ENCODE results near the gene CKS1B.
"Not testable (repeated sequence)": the region's sequence is repeated elsewhere in the genome, so short reads cannot be mapped to it uniquely, and the experiment has no call there.

Gene CKS1B

DNA sequence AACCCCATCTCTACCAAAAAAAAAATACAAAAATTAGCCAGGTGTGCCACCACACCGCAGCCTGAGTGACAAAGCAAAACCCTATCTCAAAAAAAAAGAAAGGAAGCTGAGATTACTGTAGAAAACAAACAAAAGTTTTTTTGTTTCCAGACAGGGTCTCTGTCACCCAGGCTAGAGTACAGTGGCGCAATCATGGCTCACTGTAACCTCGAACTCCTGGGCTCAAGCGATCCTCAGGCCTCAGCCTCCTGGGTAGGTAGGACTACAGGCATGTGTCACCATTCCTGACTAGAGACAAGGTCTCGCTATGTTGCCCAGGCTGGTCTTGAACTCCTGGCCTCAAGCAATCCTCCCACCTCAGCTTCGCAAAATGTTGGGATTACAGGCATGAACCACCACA is 10.1 kb upstream of the CKS1B start:
- no peak for DNase-seq (ENCODE audit: low read depth)

DNA sequence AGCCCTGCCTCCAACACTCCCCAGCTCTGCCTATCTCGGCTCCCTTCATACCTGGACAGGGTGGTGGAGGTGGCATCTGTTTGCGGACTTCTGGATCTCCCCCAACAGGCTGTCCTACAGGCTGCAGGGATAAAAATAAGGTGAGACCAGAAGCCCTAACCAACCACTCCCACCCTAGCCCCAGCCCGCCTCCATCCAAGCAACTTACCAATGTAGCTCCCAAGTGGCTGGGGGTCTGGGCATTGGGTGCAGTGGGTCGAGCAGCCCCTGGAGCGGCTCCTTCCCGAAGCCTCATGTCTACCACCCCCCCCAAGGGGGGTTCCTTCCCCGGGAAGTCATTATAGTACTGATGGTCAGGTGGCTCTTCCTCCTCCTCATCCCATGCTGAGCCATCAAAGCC is 8.4 kb upstream of the CKS1B start:
- no peak for DNase-seq (ENCODE audit: low read depth)

DNA sequence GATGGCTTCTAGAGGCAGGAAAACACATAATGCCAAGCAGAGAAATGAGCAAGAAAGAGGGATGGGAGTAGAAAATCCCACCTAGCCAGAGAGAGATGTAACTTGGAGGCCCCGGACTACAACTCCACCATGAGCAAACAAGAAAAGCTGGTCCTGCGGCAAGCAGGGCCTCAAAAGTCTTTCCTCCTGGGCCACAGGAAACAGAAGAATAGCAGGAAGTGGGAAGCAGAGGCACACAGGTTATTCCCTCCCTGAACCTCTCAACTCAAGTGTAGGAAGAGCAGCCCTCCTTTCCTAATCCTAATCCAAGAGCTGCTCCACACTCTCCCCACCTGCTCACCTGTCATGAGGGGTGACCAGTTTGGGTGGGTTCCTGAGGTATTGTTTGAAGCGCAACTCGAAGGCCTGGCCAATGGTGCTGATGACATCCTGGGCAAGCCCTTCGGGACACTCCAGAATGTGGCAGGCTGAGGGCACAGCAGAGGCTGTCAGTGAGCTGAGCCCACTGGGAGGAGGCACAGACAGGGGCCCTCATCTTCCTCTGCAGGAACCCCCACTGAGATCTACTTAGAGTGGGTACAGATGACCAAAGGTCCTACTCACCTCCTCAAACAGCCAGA is 7.0 kb upstream of the CKS1B start:
- DNase-seq (ENCODE audit: low read depth): no peak

DNA sequence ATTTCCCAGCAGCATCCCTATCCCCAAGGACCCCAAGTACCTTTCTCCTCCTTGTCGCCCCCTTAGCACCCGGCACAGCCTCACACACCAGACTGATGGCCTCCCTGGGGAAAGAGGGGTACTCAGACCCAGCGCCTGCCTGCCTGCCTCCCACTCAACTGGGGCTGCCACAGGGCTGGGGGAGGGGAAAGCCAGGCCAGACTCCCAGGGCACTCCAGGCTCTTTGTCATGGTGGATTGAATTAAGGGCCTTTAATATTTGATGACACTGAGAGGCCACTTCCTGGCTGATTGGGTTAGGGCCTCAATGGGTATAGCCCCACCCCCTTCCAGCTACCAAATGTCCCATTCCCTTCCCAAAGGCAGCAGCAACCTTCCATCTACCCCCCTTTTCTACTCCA is 5.8 kb upstream of the CKS1B start:
- no peak for DNase-seq (ENCODE audit: low read depth)

DNA sequence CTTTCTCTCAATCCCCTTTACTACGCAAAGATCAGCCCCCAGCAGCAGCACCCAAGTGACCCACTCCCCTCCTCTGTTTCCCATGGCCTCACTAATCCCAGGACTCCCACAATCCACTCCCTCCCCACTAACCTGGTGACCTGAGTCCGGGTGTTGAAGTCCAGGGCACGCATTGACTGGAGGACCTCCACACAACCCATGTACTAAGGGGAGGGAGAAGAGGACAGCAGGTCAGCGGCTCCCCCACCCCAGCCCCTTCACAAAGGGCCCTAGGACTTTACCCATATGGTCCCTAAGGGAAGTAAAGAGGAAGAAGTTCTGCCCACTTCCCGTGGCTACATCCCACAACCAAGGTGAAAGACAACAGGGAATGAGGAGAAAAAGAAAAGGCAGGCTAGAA is 5.2 kb upstream of the CKS1B start:
- DNase-seq (ENCODE audit: low read depth): no peak

DNA sequence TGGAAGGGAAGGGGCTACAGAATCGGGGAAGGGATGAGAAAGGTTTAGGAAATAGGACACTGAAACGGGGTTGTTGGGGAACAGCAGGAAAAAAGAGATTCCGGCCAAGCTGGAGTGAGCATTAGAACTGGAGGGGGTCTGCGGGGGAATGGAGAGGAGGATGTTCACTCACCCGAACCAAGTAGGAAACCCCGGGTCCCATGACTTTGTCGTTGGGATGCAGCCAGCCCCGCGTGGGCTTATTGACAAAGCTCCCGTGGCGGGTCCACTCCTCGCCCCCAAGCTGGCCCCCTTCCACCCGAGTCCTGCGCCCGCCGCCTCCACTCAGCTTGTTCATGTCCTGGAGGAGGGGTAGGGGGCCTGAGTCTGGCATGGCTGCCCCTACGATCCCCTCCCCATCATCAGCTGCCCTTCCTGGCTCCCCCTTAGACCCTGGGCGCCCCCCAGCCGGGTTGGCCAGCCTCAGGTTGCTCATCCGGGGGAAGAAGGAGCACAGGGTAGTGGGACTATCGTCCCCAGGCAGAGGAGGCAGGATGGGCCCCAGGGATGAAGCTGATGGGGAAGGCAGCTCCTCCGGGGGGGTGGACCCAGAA is 4.5 kb upstream of the CKS1B start:
- DNase-seq (ENCODE audit: low read depth): no peak

DNA sequence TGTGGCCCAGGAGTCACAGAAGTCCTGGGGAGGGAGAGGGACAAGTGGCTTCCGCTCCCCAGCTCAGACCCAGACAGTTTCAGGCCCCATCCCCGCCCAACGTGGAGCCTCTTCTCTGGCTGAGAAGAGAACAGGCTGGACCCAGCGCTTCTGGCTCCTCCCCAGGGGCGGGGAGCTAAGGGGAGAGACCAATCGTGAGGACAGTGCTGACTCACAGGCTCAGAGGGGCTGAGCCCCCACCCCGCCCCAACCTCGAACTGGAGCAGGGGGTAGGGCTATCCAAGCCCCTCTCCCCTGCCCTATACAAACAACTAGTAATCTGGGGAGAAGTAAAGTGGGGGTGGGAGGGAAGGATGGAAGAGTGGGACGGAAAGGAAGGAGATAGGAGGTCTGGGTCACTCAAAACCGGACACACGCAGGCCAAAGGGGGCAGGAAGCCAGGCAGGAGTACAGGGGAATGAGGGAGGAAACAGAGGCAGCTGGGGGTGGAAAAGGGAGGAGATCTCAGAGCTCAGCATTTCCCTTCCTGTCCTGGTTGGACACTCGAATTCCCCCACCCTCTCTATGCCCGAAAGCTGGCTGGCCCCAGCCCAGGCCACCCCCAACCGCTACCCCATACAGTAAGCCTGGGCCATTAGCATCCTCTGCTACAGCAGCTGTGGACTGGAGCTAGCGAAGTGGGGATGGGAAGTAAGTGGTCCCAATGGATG is 3.7 kb upstream of the CKS1B start, which contains the start of gene SHC1:
Gene SHC1, minus strand, starts transcription at position 117 of the 710 bp plus-strand sequence. CDS start 221 bp downstream, outside the sequence.
- no peak for DNase-seq (ENCODE audit: low read depth)

DNA sequence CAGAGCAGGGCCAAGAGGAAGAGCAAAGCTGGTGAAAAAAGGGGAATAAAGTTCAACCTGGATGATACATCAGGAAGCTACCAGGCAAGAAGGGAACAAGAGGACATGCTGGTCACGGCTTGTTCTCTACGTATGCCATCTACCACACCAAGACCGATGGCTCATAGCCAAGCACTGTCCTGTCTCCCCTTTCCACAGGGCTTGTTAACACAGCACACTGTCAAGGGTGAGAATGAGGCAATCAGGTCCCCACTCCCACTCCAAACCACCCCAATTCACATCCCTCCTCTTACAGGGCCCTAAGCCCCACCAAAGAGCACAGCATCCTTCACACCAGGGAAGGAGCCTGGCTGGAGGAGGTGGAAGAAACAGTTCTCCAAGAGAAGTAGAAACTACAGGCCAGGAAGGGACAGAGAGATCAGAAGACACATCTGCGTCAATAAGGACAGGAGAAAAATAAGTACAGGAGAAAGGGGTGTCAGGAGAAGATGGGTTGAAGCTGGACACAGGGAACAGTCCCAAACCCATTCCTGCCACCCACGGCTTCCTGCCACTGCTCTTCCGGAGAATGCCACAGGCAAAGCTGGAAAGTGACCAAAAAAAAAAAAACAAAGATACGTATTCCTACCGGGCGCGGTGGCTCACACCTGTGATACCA is 3.0 kb upstream of the CKS1B start:
- no peak for DNase-seq (ENCODE audit: low read depth)

DNA sequence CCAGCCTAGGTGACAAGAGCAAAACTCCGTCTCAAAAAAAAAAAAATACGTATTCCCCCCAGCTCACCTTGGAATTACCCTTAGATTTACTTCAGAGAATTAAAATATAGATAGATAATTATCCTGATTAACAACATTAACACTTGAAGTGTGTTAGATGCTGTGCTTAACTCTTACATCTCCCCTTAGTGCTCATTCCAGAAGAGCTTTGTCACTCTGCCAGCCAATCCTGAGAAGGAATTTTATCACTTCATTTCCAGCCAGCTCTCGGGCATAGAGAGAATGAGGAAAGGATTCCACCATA is 2.3 kb upstream of the CKS1B start:
- no peak for DNase-seq (ENCODE audit: low read depth)

DNA sequence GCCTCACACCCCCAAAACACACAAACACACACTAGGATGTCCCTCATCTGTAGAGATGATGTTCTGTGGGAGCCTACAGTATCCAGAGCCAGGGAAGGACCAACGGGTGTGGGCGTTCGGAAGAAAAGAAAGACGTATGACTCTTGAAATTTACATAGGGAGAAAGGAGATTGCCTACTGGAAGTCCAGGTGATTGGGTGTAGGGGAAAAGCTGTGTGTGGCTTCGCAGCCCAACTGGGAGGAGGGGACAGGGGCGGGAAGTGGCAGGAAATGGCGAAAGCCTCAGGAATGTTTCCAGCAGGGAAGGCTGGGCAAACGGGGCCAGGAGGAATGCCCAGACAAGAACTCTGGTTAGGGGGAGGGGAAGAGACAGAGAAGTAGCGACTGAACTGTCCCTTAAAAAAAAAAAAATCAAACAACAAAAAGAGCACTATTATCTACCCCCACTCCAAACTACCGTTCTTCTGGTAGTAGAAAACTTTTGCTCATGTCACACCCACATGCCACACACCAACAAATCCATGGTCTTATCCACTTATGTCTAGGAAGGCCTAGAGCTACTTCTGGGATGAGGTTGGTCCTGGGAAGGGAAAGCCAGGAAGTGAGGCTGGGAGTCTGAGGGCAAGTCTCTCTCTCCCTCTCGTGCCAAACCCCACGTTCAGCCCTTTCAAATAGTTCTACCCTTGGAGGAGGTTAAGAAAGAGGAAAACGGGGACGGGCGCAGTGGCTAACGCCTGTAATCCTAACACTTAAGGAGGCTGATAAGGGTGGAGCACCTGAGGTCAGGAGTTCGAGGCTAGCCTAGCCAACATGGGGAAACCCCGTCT is 1.8 kb upstream of the CKS1B start:
- no peak for DNase-seq (ENCODE audit: low read depth)

DNA sequence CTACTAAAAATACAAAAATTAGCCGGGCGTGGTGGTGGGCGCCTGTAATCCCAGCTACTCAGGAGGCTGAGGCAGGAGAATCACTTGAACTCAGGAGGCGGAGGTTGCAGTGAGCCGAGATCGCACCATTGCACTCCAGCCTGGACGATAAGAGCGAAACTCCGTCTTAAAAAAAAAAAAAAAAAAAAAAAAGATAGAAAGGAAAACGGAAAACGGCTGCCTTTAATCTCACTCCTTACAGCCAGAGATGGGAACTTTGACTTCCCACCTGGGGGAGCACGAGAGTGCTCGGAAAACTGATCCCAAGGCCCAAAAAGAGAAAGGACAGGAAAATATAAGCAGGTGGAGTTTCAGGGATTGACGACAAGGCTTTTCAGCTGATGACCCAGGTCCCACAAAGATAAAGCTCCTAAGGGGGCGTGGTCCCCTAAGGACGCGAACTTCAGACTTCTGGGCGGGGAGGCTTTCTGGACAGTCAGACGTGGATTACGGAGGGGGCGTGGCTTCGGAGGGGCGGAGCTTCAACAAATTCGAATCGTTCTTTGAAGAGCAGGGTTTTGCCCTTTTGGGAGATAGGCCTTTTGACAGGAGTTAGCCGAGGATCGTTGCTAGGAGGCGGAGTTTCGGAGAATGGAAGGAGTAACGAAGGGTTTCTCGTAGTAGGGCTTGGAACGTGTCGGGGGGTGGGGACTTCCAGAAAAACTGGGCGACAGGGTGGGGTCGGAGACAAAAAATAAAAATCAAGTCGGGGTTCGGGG is 958 bp upstream of the CKS1B start:
- peak; percentile 85 for DNase-seq (ENCODE audit: low read depth)

DNA sequence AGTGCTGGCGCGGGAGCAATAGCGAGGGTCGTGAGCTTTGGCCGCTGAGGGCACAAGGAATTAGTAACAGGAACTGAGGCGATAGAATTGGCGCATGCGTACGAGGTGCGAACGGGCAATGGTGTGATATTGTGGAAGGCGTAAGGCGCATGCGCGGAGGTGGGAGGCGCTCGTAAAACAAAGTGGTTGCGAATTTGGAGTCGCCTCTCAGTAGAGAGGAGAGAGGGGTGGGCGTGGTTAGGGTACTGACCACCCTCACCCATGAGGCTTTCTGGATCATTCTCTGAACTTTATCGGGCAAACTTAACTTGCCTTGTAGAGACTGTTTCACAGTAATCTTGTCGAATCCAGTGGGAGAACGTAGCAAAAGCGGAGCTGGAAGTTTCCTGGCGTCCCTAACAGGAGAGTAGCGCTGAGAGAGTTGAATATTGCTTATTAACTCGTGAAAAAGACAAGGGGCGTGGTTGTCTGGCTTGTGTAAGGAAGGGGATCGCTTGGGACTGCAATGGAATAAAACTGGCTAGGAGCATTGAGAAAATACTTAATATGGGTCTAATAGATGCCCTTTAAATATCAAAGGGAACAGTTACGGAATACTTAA is 427 bp downstream of the CKS1B start:
- DNase-seq (ENCODE audit: low read depth): peak; percentile 89

DNA sequence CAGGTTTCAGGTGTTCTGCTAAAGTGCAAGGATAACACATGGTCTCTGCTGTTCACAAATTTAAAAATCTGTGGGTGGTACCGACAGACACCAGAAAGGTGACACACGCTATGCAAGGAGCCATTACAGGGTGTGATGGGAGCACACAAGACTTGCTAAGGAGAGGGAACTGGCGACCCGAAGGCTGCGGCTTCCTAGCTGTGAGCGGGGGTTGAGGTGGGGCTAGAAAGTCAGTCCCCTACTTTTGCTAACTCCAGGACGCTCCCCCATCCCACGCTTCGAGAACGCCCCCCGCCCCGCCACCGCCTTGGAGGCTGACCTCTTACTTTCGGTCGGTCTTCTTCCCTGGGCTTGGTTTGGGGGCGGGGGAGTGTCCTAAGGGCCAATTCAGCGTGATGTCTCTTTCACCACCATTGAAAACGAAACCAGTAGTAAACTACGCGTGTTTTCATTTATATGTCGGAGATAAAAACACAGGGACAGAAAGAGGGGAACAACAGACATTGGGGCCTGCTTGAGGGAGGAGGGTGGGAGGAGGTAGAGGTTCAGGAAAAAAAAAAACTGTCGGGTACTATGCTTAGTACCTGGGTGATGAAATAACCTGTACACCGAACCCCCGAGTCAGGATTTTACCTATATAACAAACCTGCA is 1.1 kb downstream of the CKS1B start:
- no peak for DNase-seq (ENCODE audit: low read depth)

DNA sequence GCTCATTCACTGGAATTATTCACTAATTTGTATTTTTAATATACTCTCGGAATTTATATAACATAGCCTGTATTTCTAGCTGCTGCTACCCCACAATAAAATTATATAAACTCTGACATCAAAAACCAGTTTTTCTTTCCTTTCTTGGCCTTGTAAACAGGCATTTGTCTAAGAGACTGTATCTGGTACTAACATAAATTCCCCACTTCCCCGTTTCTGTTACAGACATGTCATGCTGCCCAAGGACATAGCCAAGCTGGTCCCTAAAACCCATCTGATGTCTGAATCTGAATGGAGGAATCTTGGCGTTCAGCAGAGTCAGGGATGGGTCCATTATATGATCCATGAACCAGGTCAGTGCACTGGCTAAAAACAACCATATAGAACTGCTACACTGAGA is 3.3 kb downstream of the CKS1B start:
- not testable (repeated sequence) for DNase-seq (ENCODE audit: low read depth)

DNA sequence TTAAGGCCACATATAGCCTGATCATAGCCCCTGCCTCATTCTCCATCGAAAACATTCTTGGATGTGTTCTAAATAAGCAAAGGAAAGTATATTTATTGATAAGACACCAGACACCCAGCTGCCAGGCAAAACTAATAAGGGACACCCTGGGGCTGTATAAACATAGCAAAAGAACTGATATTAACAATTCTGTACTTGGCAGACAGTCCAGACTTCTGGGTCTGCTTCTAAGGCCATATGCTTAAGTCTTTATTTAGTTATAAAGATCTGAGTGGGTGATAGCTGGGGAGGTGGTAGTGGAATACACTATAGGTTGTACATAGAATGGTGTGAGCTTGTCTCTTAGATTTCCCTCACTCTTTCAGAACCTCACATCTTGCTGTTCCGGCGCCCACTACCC is 3.9 kb downstream of the CKS1B start:
- DNase-seq (ENCODE audit: low read depth): no peak

DNA sequence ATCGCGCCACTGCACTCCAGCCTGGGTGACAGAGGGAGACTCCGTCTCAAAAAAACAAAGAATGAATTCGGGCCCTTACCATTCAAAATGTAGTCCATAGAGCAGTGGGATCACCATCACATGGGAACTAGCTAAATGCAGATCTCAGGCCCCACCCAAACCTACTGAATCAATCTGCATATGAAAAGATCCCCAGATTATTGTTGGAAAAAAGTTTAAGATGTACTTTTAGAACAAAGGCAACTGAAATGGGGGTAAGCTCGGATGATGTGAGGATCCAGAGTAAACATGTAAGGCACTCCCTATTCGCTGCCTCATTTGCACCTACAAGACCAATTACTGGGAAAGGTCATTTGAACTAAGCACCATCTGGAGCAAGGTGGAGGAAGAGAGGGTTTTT is 7.9 kb downstream of the CKS1B start:
- no peak for DNase-seq (ENCODE audit: low read depth)

DNA sequence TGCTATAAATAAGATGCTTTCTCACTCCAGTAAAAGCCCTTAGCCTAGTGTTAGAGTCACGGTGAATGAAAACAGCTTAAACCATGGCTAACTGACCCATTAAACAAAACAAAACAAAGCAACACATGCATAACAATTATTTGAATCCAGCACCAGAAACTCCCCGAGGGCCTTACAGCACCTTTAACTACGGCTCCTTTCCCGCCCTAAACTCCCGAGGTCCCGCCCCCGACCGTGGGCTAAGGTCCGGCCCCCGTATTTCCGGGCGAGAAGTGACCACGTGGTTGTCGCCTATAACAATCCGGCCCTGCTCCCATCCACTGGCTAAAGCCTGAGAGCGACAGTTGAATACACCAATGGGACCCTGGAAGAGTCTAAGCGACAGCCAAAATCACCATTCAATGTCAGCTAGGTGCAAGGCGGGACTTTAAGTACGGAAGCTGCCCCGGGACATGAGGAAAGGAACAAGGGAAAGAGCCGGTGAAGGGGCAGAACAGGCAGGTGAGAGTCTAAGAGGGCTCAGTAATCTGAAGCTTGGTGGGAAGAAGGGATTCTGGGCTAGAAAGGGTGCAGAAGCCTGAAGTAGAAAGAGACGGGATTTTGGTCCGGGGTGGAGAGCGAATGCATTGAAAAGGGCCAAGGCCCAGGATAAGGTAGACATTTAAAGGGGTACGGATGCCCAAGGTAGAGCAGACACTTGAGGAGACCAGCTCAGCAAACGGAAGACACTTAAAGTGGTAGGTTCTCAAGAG is 8.6 kb downstream of the CKS1B start, which contains the start of gene FLAD1:
Gene FLAD1, plus strand, starts transcription at position 448 of the 752 bp plus-strand sequence. CDS start 351 bp downstream, outside the sequence.
- peak; percentile 94 for DNase-seq (ENCODE audit: low read depth)

DNA sequence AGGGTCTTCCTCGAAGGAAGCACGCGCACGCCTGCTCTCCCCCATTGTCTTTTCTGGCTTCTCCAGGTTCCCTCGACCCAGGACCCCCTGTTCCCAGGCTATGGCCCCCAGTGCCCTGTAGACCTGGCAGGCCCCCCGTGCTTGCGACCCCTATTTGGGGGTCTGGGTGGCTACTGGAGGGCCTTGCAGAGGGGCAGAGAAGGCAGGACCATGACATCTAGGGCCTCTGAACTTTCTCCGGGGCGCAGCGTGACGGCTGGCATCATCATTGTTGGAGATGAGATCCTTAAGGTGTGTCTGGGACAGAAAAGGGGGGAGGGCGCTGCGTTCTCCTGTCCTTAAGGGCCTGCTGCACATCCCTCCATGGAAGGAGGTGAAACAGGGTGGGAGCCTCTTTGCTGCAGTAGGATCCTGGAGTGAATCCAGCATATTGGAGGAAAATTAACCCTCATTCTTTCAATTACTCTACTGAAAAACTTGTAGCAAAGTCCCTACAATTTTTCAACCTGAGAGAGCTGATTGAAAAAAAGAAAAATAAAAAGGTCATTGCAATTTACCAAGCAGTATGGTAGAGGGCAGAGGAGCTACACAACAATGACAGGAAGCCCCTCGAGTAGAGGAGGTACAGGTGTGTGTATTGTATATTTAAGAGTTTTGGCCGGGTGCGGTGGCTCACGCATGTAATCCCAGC is 9.4 kb downstream of the CKS1B start:
- no peak for DNase-seq (ENCODE audit: low read depth)

DNA sequence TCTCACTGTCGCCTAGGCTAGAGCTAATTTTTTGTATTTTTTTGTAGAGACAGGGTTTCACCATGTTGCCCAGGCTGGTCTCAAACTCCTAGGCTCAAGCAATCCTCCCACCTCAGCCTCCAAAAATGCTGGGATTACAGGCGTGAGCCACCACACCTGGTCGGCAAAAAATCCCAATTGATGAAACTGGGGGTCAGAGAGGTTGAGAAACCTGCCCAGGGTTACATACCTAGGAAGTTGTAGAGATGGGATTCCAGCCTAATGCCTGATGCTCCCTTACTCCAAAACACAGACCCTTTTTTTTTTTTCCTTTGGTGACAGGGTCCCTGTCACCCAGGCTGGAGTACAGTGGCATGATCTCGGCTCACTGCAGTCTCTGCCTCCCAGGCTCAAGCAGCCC is 12.3 kb downstream of the CKS1B start:
- not testable (repeated sequence) for DNase-seq (ENCODE audit: low read depth)
